Sciatic nerve (tissue), 2 donors: ENCODE measurements around the gene CYS1. TPM values are rescaled to one million over a fixed set of nuclear protein-coding genes. Genes with fewer than 3 reads are reported as not detected.
"Not testable (repeated sequence)": the region's sequence is repeated elsewhere in the genome, so short reads cannot be mapped to it uniquely, and the experiment has no call there.

ENCODE experiments used
- ATAC-seq: fragments of 200-7000 bp; cut with Tn5 transposase; one replicate; pipeline ENCODE4 v1.9.1; 2020; ENCODE audit warnings: mild to moderate bottlenecking, moderate library complexity
- DNase-seq: peaks from one replicate; pipeline ENCODE4 v3.0.0-alpha.2; 2020; ENCODE audit warnings: low spot score
- intact Hi-C: fragments of 100-400 bp; cut with DNase I; formaldehyde crosslinking; loops from one replicate; pipeline ENCODE4 v1.14.2; 2022
- total RNA-seq: library from RNA; stranded (reverse); fragmentation: NEBNext Ultra II Directional; extraction: Animal tissue kit (Norgen Biotek cat#: 25700); gene quantifications from one replicate; pipeline ENCODE4 v1.2.1, GENCODE V29; 2021
- donor health status: DM: no; HTN: no; CAD: no.
- donor health status: DM: no; HTN: no; CAD: no.

The CYS1 gene
- total RNA-seq, 1 donor from 2014 or later, result 9.3 TPM

- ATAC-seq, intact Hi-C loops, DNase-seq: not testable (repeated sequence)
These were observed 69.2 kb downstream of the CYS1 start for GRCh38 chr2:10010861-10011605.

- peak; percentile 77 for DNase-seq
- intact Hi-C loops, result no loop called here
These were observed 70.1 kb downstream of the CYS1 start for GRCh38 chr2:10009811-10010781.

GRCh38 chr2:10009271-10009810 lies 70.9 kb downstream of the CYS1 start:
- DNase-seq, result peak; percentile 39
- ATAC-seq, result peak; percentile 33
- intact Hi-C loops, result no loop called here

More at GRCh38 chr2:10009811-10010781, 70.1 kb downstream of the CYS1 start:
- ATAC-seq, result peak; percentile 78

- DNase-seq (no peak), ATAC-seq (no peak)
- intact Hi-C loops, result no loop called here
These were observed 71.4 kb downstream of the CYS1 start for GRCh38 chr2:10008809-10009176.

GRCh38 chr2:10007921-10008808 lies 72.0 kb downstream of the CYS1 start:
- intact Hi-C loops, result no loop called here
- DNase-seq, result peak; percentile 58
- ATAC-seq, result peak; percentile 23

GRCh38 chr2:10007435-10007834 lies 72.8 kb downstream of the CYS1 start:
- ATAC-seq, result no peak
- intact Hi-C loops, result no loop called here
- peak; percentile 45 for DNase-seq

Other genes starting within 250 kb of the CYS1 start
- gene TAF1B, start 236.9 kb downstream of the CYS1 start, total RNA-seq, result 26.1 TPM
- 1.5 TPM for gene GRHL1, start 128.7 kb downstream of the CYS1 start, total RNA-seq
- 23.5 TPM for gene KLF11, start 36.9 kb downstream of the CYS1 start, total RNA-seq
- gene RRM2, start 42.3 kb upstream of the CYS1 start, total RNA-seq, result 1.0 TPM
- 31.7 TPM for gene HPCAL1, start 222.5 kb upstream of the CYS1 start, total RNA-seq